Stimulated activated effector memory CD8-positive, alpha-beta T cell treated with anti-CD3 and anti-CD28 coated beads, Interleukin-12 subunit alpha, Interleukin-12 subunit beta, amount 100 ng/mL, for 72 hours (primary cell): ENCODE data around the gene CCDC142.
"Not testable (repeated sequence)": the region's sequence is repeated elsewhere in the genome, so short reads cannot be mapped to it uniquely, and the experiment has no call there.

Experiments
- ATAC-seq: fragments of 150-1000 bp; cut with Tn5 transposase; 2 replicates; pipeline ENCODE4 v1.10.0; 2021
- DNase-seq, 2 donors: peaks; one replicate each; pipeline ENCODE4 v3.0.0; 2021 to 2022; ENCODE audit warnings: low spot score in 2 of 2
- H3K27ac Mint-ChIP-seq: one replicate; pipeline ENCODE4 v1.8.0; 2022; ENCODE audit warnings: mild to moderate bottlenecking, mixed read lengths
- H3K36me3 Mint-ChIP-seq: one replicate; pipeline ENCODE4 v1.8.0; 2022; ENCODE audit warnings: mild to moderate bottlenecking, mixed read lengths
- H3K4me1 Mint-ChIP-seq: one replicate; pipeline ENCODE4 v1.8.0; 2022; ENCODE audit warnings: mixed read lengths
- H3K4me3 Mint-ChIP-seq: one replicate; pipeline ENCODE4 v1.8.0; 2022; ENCODE audit warnings: mild to moderate bottlenecking, mixed read lengths
- H3K9me3 Mint-ChIP-seq: one replicate; pipeline ENCODE4 v1.8.0; 2022; ENCODE audit warnings: mixed read lengths

CCDC142 gene

GRCh38 chr2:74454654-74455511, 27.9 kb downstream of the CCDC142 start, which contains the start of gene INO80B:
Gene INO80B (plus strand): TSS chr2:74455087. CDS start chr2:74455117, 30 bp downstream.
- Mint-ChIP-seq H3K27ac (peak within 1 kb of the TSS; percentile 97), H3K4me3 (peak within 1 kb of the TSS; percentile 98)

DNA sequence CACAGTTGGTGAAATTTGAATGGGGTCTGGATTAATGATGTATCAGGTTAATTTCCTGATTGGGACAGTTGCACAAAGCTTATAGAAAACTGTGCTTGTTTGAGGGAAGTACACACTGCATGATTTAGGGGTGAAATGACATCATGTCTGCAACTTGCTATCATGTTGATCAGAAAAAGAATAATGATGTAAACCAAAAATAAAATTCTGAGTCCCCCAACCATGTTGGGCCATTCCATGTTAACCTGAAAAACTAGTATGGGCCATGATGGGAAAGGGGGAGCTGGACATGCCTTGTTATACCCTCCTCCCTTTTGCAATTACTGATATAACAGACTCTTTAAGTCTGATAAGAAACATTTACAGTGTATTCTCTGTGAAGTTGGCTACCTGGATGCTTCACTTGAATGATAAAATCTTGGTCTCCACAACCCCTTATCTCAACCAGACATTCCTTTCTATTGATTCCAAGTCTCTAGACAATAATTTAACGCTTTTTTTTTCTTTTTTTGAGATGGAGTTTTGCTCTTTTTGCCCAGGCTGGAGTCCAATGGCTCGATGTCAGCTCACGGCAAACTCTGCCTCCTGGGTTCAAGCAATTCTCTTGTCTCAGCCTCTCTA, 32.1 kb downstream of the CCDC142 start:
- DNase-seq (no peak), ATAC-seq (no peak)
- Mint-ChIP-seq H3K4me3 (no peak overlapping the region), H3K27ac (no peak overlapping the region), H3K36me3 (peaks cover 14% of the 10 kb centered on the region), H3K9me3 (no peaks in the 10 kb centered on the region), H3K4me1 (peaks cover 30% of the 10 kb centered on the region)

More at GRCh38 chr2:74454654-74455511, 27.9 kb downstream of the CCDC142 start, which contains the start of gene INO80B:
- peaks cover 70% of the 10 kb centered on the region for H3K4me1 Mint-ChIP-seq
- peaks cover 56% of the 10 kb centered on the region for H3K36me3 Mint-ChIP-seq
- H3K9me3 Mint-ChIP-seq, result no peaks in the 10 kb centered on the region
- peak; percentile 71 for ATAC-seq
- DNase-seq, result peak; percentile 98 to 100

- Mint-ChIP-seq H3K27ac (no peak overlapping the region), H3K4me3 (no peak overlapping the region), H3K4me1 (peaks cover 14% of the 10 kb centered on the region), H3K9me3 (no peaks in the 10 kb centered on the region), H3K36me3 (no peaks in the 10 kb centered on the region)
- ATAC-seq, result no peak
- DNase-seq, result no peak
Measured at GRCh38 chr2:74448771-74449170, 34.0 kb downstream of the CCDC142 start.

- no peak overlapping the region for H3K27ac Mint-ChIP-seq
- peaks cover 4% of the 10 kb centered on the region for H3K4me1 Mint-ChIP-seq
- DNase-seq, result no peak
- ATAC-seq, result no peak
- no peak overlapping the region for H3K4me3 Mint-ChIP-seq
- H3K36me3 Mint-ChIP-seq, result no peaks in the 10 kb centered on the region
- H3K9me3 Mint-ChIP-seq, result no peaks in the 10 kb centered on the region
Measured at GRCh38 chr2:74447230-74447999, 35.4 kb downstream of the CCDC142 start.

DNA sequence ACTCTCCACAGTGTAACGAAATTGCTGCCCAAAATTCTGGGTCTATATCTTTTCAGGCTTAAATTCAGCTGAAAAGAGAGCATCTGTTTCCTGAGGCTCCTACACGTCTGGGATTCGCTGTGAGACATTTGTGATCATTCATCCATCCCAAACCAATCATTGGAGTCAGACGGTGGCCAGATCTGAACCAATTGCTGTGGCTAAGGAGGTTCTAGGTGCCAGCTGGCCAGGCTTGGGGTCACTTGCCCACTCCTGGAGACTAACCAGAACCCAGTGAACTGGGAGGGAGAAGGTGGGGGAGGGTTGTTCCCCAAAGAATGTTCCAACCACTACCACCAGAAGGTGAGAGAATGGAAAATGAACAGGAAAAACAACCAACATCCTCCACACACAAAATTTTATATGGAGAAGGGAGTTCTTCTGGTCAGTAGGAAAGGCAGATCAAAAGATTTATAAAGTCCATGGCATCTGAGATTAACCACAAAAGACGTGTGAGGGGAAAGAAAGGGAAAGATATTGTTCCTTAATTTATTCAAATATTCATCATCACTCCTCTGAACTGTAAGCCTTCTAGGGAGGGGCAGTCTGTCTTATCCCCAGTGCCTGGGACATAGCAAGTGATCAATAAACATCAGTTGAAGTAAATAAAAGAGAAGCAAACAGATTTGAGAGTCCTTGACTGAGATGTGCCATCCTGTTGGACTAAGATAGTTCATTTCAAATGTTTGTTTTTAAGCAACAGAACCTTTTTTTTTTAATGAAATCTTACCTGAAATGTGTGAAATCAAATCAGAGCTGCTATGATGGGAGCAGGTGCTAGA, 38.1 kb downstream of the CCDC142 start:
- Mint-ChIP-seq H3K36me3 (no peaks in the 10 kb centered on the region), H3K4me3 (no peak overlapping the region), H3K9me3 (no peaks in the 10 kb centered on the region), H3K27ac (peak overlapping the region; percentile 18), H3K4me1 (peaks cover 18% of the 10 kb centered on the region)
- no peak for DNase-seq
- ATAC-seq, result no peak

DNA sequence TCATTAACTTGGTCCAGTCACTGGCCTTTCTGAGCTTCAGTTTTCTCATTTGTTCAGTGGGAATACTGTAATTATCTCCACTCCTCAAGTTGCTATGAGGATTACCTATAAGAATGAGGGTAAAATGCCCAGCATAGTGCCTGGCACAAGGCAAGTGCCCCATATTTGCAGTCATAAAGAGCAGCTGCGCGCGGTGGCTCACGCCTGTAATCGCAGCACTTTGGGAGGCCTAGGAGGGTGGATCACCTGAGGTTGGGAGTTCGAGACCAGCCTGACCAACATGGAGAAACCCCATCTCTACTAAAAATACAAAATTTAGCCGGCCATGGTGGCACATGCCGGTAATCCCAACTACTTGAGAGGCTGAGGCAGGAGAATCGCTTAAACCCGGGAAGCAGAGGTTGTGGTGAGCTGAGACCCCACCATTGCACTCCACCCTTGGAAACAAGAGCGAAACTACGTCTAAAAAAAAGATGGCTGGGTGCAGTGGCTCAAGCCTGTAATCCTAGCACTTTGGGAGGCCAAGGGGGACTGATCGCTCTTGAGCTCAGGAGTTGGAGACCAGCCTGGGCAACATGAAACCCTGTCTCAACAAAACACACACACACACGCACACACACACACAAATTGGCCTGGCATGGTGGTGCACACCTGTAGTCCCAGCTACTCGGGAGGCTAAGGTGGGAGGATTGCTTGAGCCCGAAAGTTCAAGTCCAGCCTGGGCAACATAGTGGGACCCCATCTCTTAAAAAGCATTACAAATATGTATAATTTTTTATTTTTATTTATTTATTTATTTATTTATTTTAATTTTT, 40.1 kb downstream of the CCDC142 start:
- not testable (repeated sequence) for DNase-seq, ATAC-seq, H3K36me3 Mint-ChIP-seq, H3K9me3 Mint-ChIP-seq
- H3K4me3 Mint-ChIP-seq, result peak overlapping the region; percentile 63
- peaks cover 23% of the 10 kb centered on the region for H3K4me1 Mint-ChIP-seq
- H3K27ac Mint-ChIP-seq, result peak overlapping the region; percentile 77

- peak; percentile 32 for ATAC-seq
- no peak for DNase-seq
- H3K9me3 Mint-ChIP-seq, result no peaks in the 10 kb centered on the region
- peaks cover 23% of the 10 kb centered on the region for H3K4me1 Mint-ChIP-seq
- H3K27ac Mint-ChIP-seq, result peak within 1 kb of the TSS; percentile 77
- H3K4me3 Mint-ChIP-seq, result peak within 1 kb of the TSS; percentile 63
- H3K36me3 Mint-ChIP-seq, result no peaks in the 10 kb centered on the region
Measured at GRCh38 chr2:74441690-74442482, 40.9 kb downstream of the CCDC142 start, which contains the start of gene RTKN. Gene RTKN (minus strand): TSS chr2:74441937. CDS start chr2:74441816, 121 bp downstream.

DNA sequence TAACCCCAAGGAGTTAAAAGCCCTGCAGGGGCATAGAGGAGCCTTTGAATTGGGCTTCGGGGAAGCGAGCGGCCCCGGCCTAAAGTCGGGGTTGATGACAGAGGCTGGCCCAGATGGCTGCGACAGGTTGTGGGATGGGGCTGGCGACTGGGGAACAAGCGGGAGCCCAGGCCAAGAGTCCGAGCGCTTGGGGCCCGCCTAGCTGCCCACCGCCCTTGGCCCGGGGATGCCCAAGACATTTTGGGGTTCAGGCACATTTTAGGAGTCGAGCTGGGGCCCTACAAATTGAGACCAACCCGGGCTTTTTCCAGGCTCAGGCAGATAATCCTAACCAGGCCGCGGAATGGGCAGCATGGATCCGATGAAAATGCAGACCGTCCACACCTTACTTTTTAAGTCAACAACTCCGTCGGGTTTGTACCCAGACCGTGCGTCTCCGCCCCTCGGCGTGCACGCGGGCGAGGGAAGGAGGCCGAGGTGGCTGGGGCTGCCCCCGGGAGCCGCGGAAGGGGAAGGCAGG, 41.6 kb downstream of the CCDC142 start:
- H3K27ac Mint-ChIP-seq, result no peak overlapping the region
- H3K9me3 Mint-ChIP-seq, result no peaks in the 10 kb centered on the region
- H3K36me3 Mint-ChIP-seq, result no peaks in the 10 kb centered on the region
- peak overlapping the region; percentile 63 for H3K4me3 Mint-ChIP-seq
- DNase-seq, result no peak
- peaks cover 23% of the 10 kb centered on the region for H3K4me1 Mint-ChIP-seq
- peak; percentile 60 for ATAC-seq

GRCh38 chr2:74440378-74441169, 42.2 kb downstream of the CCDC142 start:
- Mint-ChIP-seq H3K27ac (no peak overlapping the region), H3K4me1 (peaks cover 23% of the 10 kb centered on the region), H3K9me3 (no peaks in the 10 kb centered on the region), H3K4me3 (peak overlapping the region; percentile 63), H3K36me3 (no peaks in the 10 kb centered on the region)
- peak; percentile 88 for ATAC-seq
- no peak for DNase-seq

DNA sequence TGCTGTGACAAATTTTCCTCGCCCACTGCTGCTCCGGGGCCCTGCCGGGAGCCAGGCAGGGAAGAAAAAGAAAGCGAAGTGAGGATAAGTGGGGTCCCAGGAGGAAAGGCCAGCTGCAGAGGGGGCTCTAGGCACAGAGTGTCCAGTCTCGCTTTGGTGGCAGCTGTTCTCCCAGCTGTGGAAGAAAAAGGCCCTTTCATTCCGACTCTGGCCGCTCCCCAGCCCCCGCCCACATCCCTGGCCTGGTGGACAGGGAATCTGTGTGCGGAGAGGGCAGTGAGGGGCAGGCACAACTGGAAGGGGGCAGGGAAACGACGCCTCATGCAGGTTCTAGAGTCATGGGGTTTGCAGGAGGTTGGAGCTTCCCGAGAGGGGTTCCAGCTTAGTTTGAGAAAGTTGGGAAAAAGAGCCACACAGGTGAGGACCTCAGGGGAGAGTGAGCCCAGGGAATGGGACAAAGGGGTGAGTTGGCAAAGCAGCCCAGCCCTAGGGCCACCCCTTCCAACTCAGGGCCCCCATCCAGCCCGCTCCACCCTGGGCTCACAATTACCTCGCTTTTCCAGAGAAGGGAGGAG, 42.9 kb downstream of the CCDC142 start:
- Mint-ChIP-seq H3K36me3 (no peaks in the 10 kb centered on the region), H3K9me3 (no peaks in the 10 kb centered on the region), H3K4me1 (peaks cover 23% of the 10 kb centered on the region), H3K27ac (no peak overlapping the region), H3K4me3 (peak overlapping the region; percentile 63)
- ATAC-seq, result no peak
- DNase-seq, result no peak

- H3K36me3 Mint-ChIP-seq, result no peaks in the 10 kb centered on the region
- no peak for DNase-seq
- H3K4me1 Mint-ChIP-seq, result peaks cover 23% of the 10 kb centered on the region
- no peaks in the 10 kb centered on the region for H3K9me3 Mint-ChIP-seq
- peak overlapping the region; percentile 63 for H3K4me3 Mint-ChIP-seq
- H3K27ac Mint-ChIP-seq, result no peak overlapping the region
- no peak for ATAC-seq
Measured at GRCh38 chr2:74439373-74439772, 43.4 kb downstream of the CCDC142 start.

DNA sequence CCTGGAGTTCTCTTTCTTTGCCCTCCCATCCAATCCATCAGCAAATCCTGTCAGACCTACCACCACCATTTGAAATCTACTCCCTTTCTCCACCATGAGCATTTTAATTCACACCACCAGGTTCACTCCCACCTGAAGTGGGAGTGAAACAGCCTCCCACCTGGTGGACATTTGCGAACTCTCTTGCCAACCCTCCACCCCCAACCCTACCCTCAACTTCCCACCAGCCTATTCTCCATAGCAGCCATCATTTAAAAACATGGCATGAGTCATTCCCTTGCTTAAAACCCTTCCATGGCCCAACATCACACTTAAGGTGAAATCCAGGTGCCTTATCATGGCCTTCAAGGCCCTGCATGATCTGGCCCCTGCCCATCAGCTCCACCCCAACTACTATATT, 44.5 kb downstream of the CCDC142 start:
- no peak for DNase-seq
- Mint-ChIP-seq H3K4me1 (peaks cover 23% of the 10 kb centered on the region), H3K4me3 (no peak overlapping the region), H3K9me3 (no peaks in the 10 kb centered on the region), H3K27ac (no peak overlapping the region), H3K36me3 (no peaks in the 10 kb centered on the region)
- no peak for ATAC-seq
